H1 (cell line): ENCODE results near the gene PLCB2. TPM values are rescaled to one million over a fixed set of nuclear protein-coding genes. Genes with fewer than 3 reads are reported as not detected.

ENCODE experiments used
- CTCF ChIA-PET: fragments of 300-600 bp; sonication (Branson Sonifier 250); formaldehyde crosslinking; loops from one replicate; lab custom pipeline; 2021; ENCODE audit not compliant: partially characterized antibody; lab: Charles Lee
- POLR2A ChIA-PET: fragments of 300-600 bp; sonication (Branson Sonifier 250); formaldehyde crosslinking; loops from one replicate; lab custom pipeline; 2021; ENCODE audit warnings: inconsistent platforms; ENCODE audit not compliant: partially characterized antibody; lab: Charles Lee
- DNase-seq, 2 experiments: peaks; one replicate each; pipeline versions ENCODE4 v3.0.0 to v3.0.0-alpha.2; 2010 to 2022; ENCODE audit warnings: low spot score in 2 of 2, low read depth in 1 of 2, mixed read lengths in 1 of 2
- FAIRE-seq: peaks from 2 replicates; lab custom pipeline; 2011; peaks lifted over from hg19 to GRCh38; lab: Jason Lieb, UNC
- H2AFZ ChIP-seq: 2 replicates; pipeline ENCODE4 v1.8.1; 2012; ENCODE audit warnings: low read length, inconsistent platforms
- H2AK5ac ChIP-seq: 2 replicates; pipeline ENCODE4 v1.6.1; 2013; ENCODE audit warnings: low read depth, low read length
- H2BK120ac ChIP-seq: replicated peaks from 2 replicates; pipeline ENCODE3; 2013; ENCODE audit warnings: low read depth, low read length, inconsistent platforms
- H2BK12ac ChIP-seq: 2 replicates; pipeline ENCODE4 v1.6.1; 2013; ENCODE audit warnings: low read depth, low read length
- H2BK15ac ChIP-seq: 2 replicates; pipeline ENCODE4 v1.6.1; 2013; ENCODE audit warnings: low read length
- H2BK20ac ChIP-seq: 2 replicates; pipeline ENCODE4 v1.6.1; 2013; ENCODE audit warnings: low read length
- H2BK5ac ChIP-seq: 2 replicates; pipeline ENCODE4 v1.6.1; 2013; ENCODE audit warnings: low read depth, low read length
- H3K14ac ChIP-seq: 2 replicates; pipeline ENCODE4 v1.6.1; 2013; ENCODE audit warnings: inconsistent platforms; ENCODE audit not compliant: insufficient read length
- H3K18ac ChIP-seq: 2 replicates; pipeline ENCODE4 v1.6.1; 2013; ENCODE audit warnings: low read length; ENCODE audit errors: extremely low read depth
- H3K23ac ChIP-seq: 2 replicates; pipeline ENCODE4 v1.6.1; 2013; ENCODE audit warnings: inconsistent platforms; ENCODE audit not compliant: insufficient read length
- H3K23me2 ChIP-seq: 2 replicates; pipeline ENCODE4 v1.6.1; 2013; ENCODE audit warnings: low read depth, low read length
- H3K27ac ChIP-seq: 2 replicates; pipeline ENCODE4 v1.6.1; 2011; ENCODE audit warnings: low read depth, low read length, inconsistent platforms
- H3K27me3 ChIP-seq, 4 experiments: replicated peaks in 1 of 4; 1 replicate in 1 of 4; 2 replicates in 3 of 4; pipeline versions ENCODE4 v1.6.1 to v1.8.1; 2011 to 2013; ENCODE audit warnings: low read length in 3 of 4, mild to moderate bottlenecking in 3 of 4, inconsistent platforms in 2 of 4, mixed read lengths in 2 of 4, moderate library complexity in 1 of 4; ENCODE audit not compliant: control insufficient read depth in 3 of 4, insufficient read depth in 3 of 4; ENCODE audit errors: extremely low read depth in 1 of 4
- H3K36me3 ChIP-seq, 4 experiments: 2 replicates each; pipeline versions ENCODE4 v1.6.1 to v1.8.1; 2011 to 2013; ENCODE audit warnings: mild to moderate bottlenecking in 4 of 4, low read length in 3 of 4, moderate library complexity in 2 of 4, control low read depth in 1 of 4, inconsistent platforms in 1 of 4; ENCODE audit not compliant: insufficient read depth in 4 of 4, control insufficient read depth in 2 of 4
- H3K4ac ChIP-seq: replicated peaks from 2 replicates; pipeline ENCODE3; 2013; ENCODE audit warnings: low read length, low read depth, mixed read lengths, inconsistent platforms; ENCODE audit not compliant: insufficient read length
- H3K4me1 ChIP-seq, 4 experiments: replicated peaks in 1 of 4; 1 replicate in 1 of 4; 2 replicates in 3 of 4; pipeline versions ENCODE4 v1.6.1 to v1.8.1; 2011 to 2013; ENCODE audit warnings: low read length in 3 of 4, inconsistent platforms in 2 of 4, mixed read lengths in 1 of 4; ENCODE audit not compliant: insufficient read depth in 4 of 4, control insufficient read depth in 3 of 4
- H3K4me2 ChIP-seq, 2 experiments: 2 replicates each; pipeline versions ENCODE4 v1.6.1 to v1.8.1; 2011 to 2013; ENCODE audit warnings: low read depth in 2 of 2, low read length in 2 of 2, control low read depth in 1 of 2, inconsistent platforms in 1 of 2, mild to moderate bottlenecking in 1 of 2; ENCODE audit not compliant: insufficient read depth in 1 of 2
- H3K4me3 ChIP-seq, 4 experiments: fragments of 200-600, 300-600 bp in 1 of 4; sonication (generic), shearing (Covaris generic), sonication (Bioruptor Twin) in 1 of 4; 2 replicates each; pipeline versions ENCODE4 v1.5.1 to v1.8.1; 2011 to 2016; ENCODE audit warnings: low read length in 4 of 4, low read depth in 3 of 4, control low read depth in 2 of 4, inconsistent platforms in 2 of 4, mild to moderate bottlenecking in 2 of 4, mixed read lengths in 1 of 4, moderate library complexity in 1 of 4; ENCODE audit not compliant: insufficient read depth in 2 of 4; ENCODE audit errors: extremely low read depth in 1 of 4
- H3K56ac ChIP-seq: replicated peaks from 2 replicates; pipeline ENCODE3; 2013; ENCODE audit warnings: low read depth, mild to moderate bottlenecking, mixed read lengths, low read length, inconsistent platforms; ENCODE audit not compliant: insufficient read length
- H3K79me1 ChIP-seq: 2 replicates; pipeline ENCODE4 v1.6.1; 2013; ENCODE audit warnings: low read depth, low read length, control low read depth
- H3K79me2 ChIP-seq, 2 experiments: 2 replicates each; pipeline versions ENCODE4 v1.6.1 to v1.8.1; 2012 to 2013; ENCODE audit warnings: low read length in 2 of 2, mild to moderate bottlenecking in 2 of 2, inconsistent platforms in 1 of 2; ENCODE audit not compliant: insufficient read depth in 2 of 2, control insufficient read depth in 1 of 2
- H3K9ac ChIP-seq, 4 experiments: replicated peaks in 1 of 4; 1 replicate in 1 of 4; 2 replicates in 3 of 4; pipeline versions ENCODE4 v1.6.1 to v1.8.1; 2011 to 2013; ENCODE audit warnings: low read depth in 3 of 4, low read length in 3 of 4, control low read depth in 2 of 4, mild to moderate bottlenecking in 2 of 4, moderate library complexity in 2 of 4, inconsistent platforms in 1 of 4; ENCODE audit errors: extremely low read depth in 1 of 4
- H3K9me3 ChIP-seq, 2 experiments: 2 replicates each; pipeline versions ENCODE4 v1.6.1 to v1.8.1; 2012 to 2013; ENCODE audit warnings: mild to moderate bottlenecking in 2 of 2, moderate library complexity in 2 of 2, control low read depth in 1 of 2, inconsistent platforms in 1 of 2, low read depth in 1 of 2, low read length in 1 of 2, mixed read lengths in 1 of 2; ENCODE audit not compliant: insufficient read depth in 2 of 2
- H4K20me1 ChIP-seq, 2 experiments: replicated peaks in 1 of 2; 2 replicates each; pipeline versions ENCODE3 to v1.8.1; 2011 to 2013; ENCODE audit warnings: inconsistent platforms in 2 of 2, low read length in 2 of 2, mild to moderate bottlenecking in 1 of 2; ENCODE audit not compliant: insufficient read depth in 2 of 2, control insufficient read depth in 1 of 2
- H4K5ac ChIP-seq: 2 replicates; pipeline ENCODE4 v1.6.1; 2013; ENCODE audit warnings: low read length, low read depth, mixed read lengths, inconsistent platforms; ENCODE audit not compliant: insufficient read length
- H4K8ac ChIP-seq: 2 replicates; pipeline ENCODE4 v1.8.0; 2013; ENCODE audit warnings: mild to moderate bottlenecking, moderate library complexity, low read length, inconsistent platforms; ENCODE audit not compliant: insufficient read depth; ENCODE audit errors: extremely low read depth
- H4K91ac ChIP-seq: replicated peaks from 2 replicates; pipeline ENCODE3; 2013; ENCODE audit warnings: low read length, mixed read lengths, inconsistent platforms; ENCODE audit not compliant: insufficient read length
- BCL11A ChIP-seq, 2 experiments: IDR thresholded peaks; one replicate each; pipeline ENCODE4 v1.6.1; 2011; ENCODE audit warnings: low read depth in 2 of 2, low read length in 2 of 2, mild to moderate bottlenecking in 2 of 2
- CHD2 ChIP-seq: IDR thresholded peaks from 2 replicates; pipeline ENCODE4 v1.6.1; 2012; ENCODE audit warnings: low read length, improper control_type of control experiment
- CREB1 ChIP-seq: IDR thresholded peaks from 2 replicates; pipeline ENCODE4 v1.6.1; 2012; ENCODE audit warnings: inconsistent platforms
- HDAC2 ChIP-seq, 2 experiments: fragments of 300-600 bp in 1 of 2; sonication (generic) in 1 of 2; IDR thresholded peaks; 2 replicates each; pipeline ENCODE4 v1.6.1; 2011 to 2012; ENCODE audit warnings: low read depth in 2 of 2, low read length in 2 of 2, mild to moderate bottlenecking in 2 of 2, moderate library complexity in 2 of 2, borderline replicate concordance in 1 of 2, inconsistent platforms in 1 of 2
- KDM1A ChIP-seq: fragments of 200-600, 300-600 bp; sonication (generic); IDR thresholded peaks from 2 replicates; pipeline ENCODE4 v1.7.1; 2016; ENCODE audit warnings: mild to moderate bottlenecking, low read length, borderline replicate concordance
- NANOG ChIP-seq: IDR thresholded peaks from 2 replicates; pipeline ENCODE4 v1.6.1; 2011; ENCODE audit warnings: low read length, low read depth, mild to moderate bottlenecking, inconsistent platforms; ENCODE audit not compliant: insufficient read depth, poor library complexity, severe bottlenecking
- PHF8 ChIP-seq: fragments of 200-600 bp; sonication (generic); conservative IDR thresholded peaks from 2 replicates; pipeline ENCODE4 v1.7.1; 2012; ENCODE audit warnings: low read depth, mild to moderate bottlenecking, inconsistent platforms, low read length, moderate library complexity
- SAP30 ChIP-seq: fragments of 300-600 bp; sonication (generic); IDR thresholded peaks from 2 replicates; pipeline ENCODE4 v1.7.1; 2012; ENCODE audit warnings: low read length, moderate library complexity, mild to moderate bottlenecking, inconsistent platforms; ENCODE audit not compliant: insufficient read depth, insufficient replicate concordance
- TAF1 ChIP-seq: IDR thresholded peaks from 2 replicates; pipeline ENCODE4 v1.6.1; 2011; ENCODE audit warnings: mild to moderate bottlenecking, low read depth, low read length
- TCF12 ChIP-seq: IDR thresholded peaks from 2 replicates; pipeline ENCODE4 v1.6.1; 2011; ENCODE audit warnings: low read depth, mild to moderate bottlenecking, low read length
- whole genome bisulfite sequencing, 2 experiments: shearing (Covaris generic) in 1 of 2; methylation state at CpG; one replicate each; pipeline versions ENCODE4 v1.1.6 to v1.1.7; 2013 to 2015; ENCODE audit warnings: low lambda C conversion rate in 2 of 2, mixed read lengths in 2 of 2, inconsistent platforms in 1 of 2, low coverage in 1 of 2, missing lambda C conversion rate in 1 of 2; ENCODE audit not compliant: insufficient replicate concordance in 2 of 2, insufficient coverage in 1 of 2, insufficient read length in 1 of 2; ENCODE audit errors: extremely low coverage in 1 of 2, missing lambda C conversion rate in 1 of 2; 5-methylcytosine and 5-hydroxymethylcytosine counted together
- polyA plus RNA-seq, 7 experiments: library from polyadenylated mRNA; depleted of rRNA in 3 of 7; stranded (reverse) in 5 of 7; unstranded in 2 of 7; fragments of >200 nt in 5 of 7; fragments of 200-250 nt in 2 of 7; gene quantifications; 1 replicate in 5 of 7; 2 replicates in 1 of 7; 4 replicates in 1 of 7; pipeline versions ENCODE4 v1.2.1 to v1.2.3, GENCODE V29; 2011 to 2013; ENCODE audit warnings: missing spikeins in 2 of 7, mixed read lengths in 2 of 7
- total RNA-seq: library from RNA; stranded (reverse); fragmentation: NEBNext Ultra II Directional; extraction: Animal tissue kit (Norgen Biotek cat#: 25700); gene quantifications from 2 replicates; pipeline ENCODE4 v1.2.1, GENCODE V29; 2021
- TF ChIP-seq, protein P1 (sequence below): IDR thresholded peaks from 2 replicates; pipeline ENCODE4 v1.6.1; 2011; ENCODE audit warnings: low read length, improper control_type of control experiment

PLCB2 gene
- total and polyA plus RNA-seq, 2 of the 8 experiments (the other 6 are each of a cell fraction or from before 2014, with no cell fraction given): 7.2 to 8.4 TPM

DNA sequence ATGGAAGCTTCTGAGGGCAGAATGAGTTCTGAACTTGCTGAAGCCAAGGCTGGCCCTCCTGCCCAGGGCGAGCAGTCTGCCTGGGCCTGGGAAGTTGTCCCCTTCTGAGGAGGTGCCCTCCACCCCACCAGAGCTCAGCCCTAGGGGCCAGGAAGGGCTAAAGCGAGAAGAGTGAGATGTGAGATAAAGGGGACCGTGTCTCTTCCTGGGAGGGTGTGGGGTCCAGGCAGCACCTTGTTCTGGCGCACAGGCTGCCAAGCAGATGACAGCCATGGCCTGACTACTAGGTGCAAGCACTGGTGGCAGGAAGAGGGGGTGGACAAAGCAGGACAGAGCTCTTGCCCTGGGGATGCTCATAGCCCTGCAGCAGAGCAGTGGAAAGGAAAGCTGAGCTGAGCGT, 65.1 kb downstream of the PLCB2 start:
- Histone ChIP-seq H2BK15ac (no peak overlapping the region), H3K79me2 (no peaks in the 10 kb centered on the region), H3K23me2 (peaks cover 4% of the 10 kb centered on the region; the same call in 1 of the 2 replicates), H3K27ac (no peak overlapping the region), H3K4me3 (no peak overlapping the region), H2BK20ac (no peak overlapping the region), H3K4me1 (peaks cover 9 to 29% (median 23%) of the 10 kb centered on the region in 4 experiments), H2AK5ac (no peak overlapping the region), H3K4ac (no peak overlapping the region), H4K5ac (no peak overlapping the region), H2BK5ac (no peak overlapping the region), H3K9me3 (no peaks in the 10 kb centered on the region), H4K20me1 (no peaks in the 10 kb centered on the region), H4K8ac (no peak overlapping the region; the same call in 1 of the 2 replicates), H3K56ac (no peak overlapping the region), H3K14ac (no peak overlapping the region), H2BK120ac (no peak overlapping the region), H3K9ac (no peak overlapping the region), H4K91ac (no peak overlapping the region), H3K27me3 (peaks cover 0 to 6% (median 2%) of the 10 kb centered on the region in 4 experiments; a peak in 2 of 7 replicates), H3K36me3 (no peaks in the 10 kb centered on the region), H2BK12ac (peak overlapping the region; percentile 68; the same call in 1 of the 2 replicates), H2AFZ (no peak overlapping the region), H3K4me2 (no peak overlapping the region), H3K79me1 (no peaks in the 10 kb centered on the region), H3K18ac (no peak overlapping the region), H3K23ac (no peak overlapping the region)
- FAIRE-seq (no peak), DNase-seq (no peak)
- 96% methylated on average over 5 of the region's 5 CpGs; no CpG with 5 or more reads in 1 of the 2 experiments for WGBS, 2 experiments
- ChIA-PET POLR2A (interaction anchor here (0.7 to 6.2 kb wide), 8 partner anchors 7 to 190 kb away, joined by 3 to 47 read pairs (median 3); no protein-coding TSS in a partner anchor), CTCF (interaction anchor here (0.8 to 46.3 kb wide), 10 partner anchors 8 to 135 kb away, joined by 3 to 1340 read pairs (median 4); partner anchors contain the start of gene ANKRD63)
- no peak for TF ChIP-seq CREB1
- TF ChIP-seq, protein P1, sequence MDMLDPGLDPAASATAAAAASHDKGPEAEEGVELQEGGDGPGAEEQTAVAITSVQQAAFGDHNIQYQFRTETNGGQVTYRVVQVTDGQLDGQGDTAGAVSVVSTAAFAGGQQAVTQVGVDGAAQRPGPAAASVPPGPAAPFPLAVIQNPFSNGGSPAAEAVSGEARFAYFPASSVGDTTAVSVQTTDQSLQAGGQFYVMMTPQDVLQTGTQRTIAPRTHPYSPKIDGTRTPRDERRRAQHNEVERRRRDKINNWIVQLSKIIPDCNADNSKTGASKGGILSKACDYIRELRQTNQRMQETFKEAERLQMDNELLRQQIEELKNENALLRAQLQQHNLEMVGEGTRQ: no peak
- no peak for TF ChIP-seq KDM1A
- no peak for TF ChIP-seq BCL11A (IDR thresholded peaks at IDR 0.05; ENCODE audit: low read depth in 2 of 2, low read length in 2 of 2)
- TF ChIP-seq TCF12: no peak
- no peak for TF ChIP-seq PHF8
- TF ChIP-seq NANOG: no peak
- TF ChIP-seq TAF1: no peak
- no peak for TF ChIP-seq SAP30
- TF ChIP-seq CHD2: no peak
- no peak for TF ChIP-seq HDAC2 (IDR thresholded peaks at IDR 0.05; ENCODE audit: borderline replicate concordance in 1 of 2, low read depth in 2 of 2, low read length in 2 of 2)
